ENCODE measurements around the gene DDT. TPM values are rescaled to one million over a fixed set of nuclear protein-coding genes. Genes with fewer than 3 reads are reported as not detected.
"Not testable (repeated sequence)": the region's sequence is repeated elsewhere in the genome, so short reads cannot be mapped to it uniquely, and the experiment has no call there.

Gene DDT
- total RNA-seq, 1 donor from 2014 or later, result 124 TPM

DNA sequence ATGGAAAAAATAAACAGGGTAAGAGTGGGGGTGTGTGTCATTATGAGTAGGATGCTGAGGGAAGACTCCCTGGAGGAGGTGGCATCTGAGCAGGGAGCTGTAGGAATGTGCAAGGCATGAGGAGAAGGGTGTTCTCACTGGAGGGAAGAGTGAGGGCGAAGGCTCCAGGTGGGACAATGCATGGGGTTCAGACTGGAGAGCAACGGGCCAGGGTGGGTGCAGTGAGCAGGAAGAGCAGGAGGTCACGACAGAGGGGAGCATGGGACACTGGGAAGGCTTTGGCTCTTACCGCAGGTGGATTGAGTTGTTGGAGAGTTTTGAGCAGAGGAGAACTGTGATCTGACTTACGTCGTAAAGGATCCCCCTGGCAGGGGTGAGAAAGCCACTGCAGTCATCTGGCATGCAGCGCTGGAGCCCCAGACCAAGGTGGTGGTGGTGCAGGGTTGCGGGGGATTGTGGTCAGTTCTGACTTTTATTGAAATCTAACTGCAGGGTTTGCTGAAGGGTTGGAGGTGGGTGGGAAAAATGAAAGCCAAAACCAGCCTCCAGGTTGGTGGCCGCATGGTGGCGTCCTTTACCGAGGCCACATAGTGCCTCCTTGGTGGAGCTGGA, 21.3 kb downstream of the DDT start:
- not testable (repeated sequence) for DNase-seq (ENCODE audit: low read depth)

DNA sequence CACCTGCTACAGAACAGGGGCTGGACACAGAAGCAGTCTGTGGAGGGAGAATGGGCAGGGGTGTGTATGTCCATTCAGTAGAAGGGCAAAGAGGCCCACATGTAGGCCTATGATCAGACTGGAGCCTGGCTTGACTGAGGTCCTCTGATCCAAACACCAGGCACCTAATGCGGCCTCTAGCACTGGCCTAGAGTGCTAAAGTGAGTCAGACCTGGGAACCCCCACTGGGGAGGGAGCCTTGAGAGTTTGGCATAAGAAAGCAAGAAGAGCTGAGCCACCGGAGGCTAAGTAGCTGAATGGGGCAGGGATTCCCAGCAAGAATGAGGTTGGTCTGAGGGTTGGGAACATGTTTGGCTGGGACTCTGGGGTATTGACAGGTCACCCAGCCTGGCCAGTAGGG, 22.9 kb downstream of the DDT start:
- peak; percentile 16 for DNase-seq (ENCODE audit: low read depth)

DNA sequence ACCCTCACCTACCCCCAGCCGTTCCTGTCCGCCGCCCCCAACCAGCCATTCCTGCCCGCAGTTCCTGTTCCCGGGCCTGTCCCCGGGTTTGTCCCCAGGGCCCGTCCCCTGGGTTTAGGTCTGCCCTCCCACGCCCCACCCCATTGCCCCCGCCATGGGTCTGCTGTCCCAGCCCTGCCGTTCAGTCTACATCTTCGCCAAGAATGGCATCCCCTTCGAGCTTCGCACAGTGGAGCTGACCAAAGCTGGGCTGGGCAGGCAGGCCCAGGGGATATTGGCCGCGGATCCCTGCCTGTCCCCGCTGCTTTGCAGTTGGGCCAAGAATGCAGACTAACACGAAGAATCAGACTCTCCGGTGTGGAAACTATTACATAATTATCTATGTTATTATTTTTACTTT, 24.5 kb downstream of the DDT start:
- DNase-seq (ENCODE audit: low read depth), result not testable (repeated sequence)

GRCh38 chr22:23947391-23947790, 26.9 kb downstream of the DDT start:
- not testable (repeated sequence) for DNase-seq (ENCODE audit: low read depth)

DNA sequence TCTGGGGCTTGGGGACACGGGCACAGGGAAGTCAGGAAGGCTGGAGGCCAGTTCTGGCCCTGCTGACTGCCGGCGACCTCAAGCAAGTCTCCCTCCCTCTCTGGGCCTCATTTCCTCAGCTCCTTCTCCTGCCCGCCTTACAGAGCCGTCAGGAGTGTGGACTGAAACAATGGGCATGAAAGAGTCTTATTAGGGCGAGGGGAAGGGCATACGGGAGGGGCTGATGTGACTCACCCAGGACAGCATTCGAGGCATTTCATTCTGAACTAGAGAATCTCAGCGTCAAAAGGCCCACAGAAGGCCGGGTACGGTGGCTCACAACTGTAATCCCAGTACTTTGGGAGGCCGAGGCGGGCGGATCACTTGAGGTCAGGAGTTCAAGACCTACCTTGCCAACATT, 34.1 kb downstream of the DDT start:
- DNase-seq (ENCODE audit: low read depth), result not testable (repeated sequence)

GRCh38 chr22:23939017-23939357, 35.3 kb downstream of the DDT start:
- no peak for DNase-seq (ENCODE audit: low read depth)

DNA sequence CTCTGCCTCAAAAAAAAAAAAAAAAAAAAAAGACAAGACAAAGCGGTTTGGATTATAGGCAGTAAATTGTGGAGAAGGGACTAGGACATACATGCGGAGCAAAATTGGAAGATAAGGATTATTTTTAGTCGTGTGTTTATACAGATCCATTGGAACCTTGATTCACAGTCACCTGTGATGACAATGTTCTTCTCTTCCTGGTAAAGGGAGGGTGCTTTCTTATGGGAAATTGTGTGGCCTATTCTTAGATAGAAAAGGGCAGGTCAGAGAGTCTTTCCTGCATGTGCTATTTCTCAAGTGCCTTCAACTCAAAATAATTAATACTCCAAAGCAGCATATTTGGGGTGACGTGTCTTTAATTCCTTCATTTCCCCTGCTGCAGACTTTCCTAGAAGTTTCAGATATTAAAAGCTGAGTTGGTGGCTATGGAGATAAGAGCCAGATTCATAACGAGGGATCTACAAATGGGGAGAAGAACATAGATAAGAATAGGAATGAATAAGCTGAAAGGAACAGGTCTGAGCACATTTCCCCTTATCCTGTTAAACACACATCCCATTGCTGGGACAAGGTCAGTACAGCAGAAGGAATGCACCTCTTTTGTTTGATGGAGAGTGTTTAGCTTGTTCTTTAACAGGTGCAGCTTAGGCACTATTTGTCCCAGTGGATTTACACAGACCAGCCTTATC, 35.8 kb downstream of the DDT start:
- no peak for DNase-seq (ENCODE audit: low read depth)

GRCh38 chr22:23926561-23926960, 47.7 kb downstream of the DDT start:
- no peak for DNase-seq (ENCODE audit: low read depth)

DNA sequence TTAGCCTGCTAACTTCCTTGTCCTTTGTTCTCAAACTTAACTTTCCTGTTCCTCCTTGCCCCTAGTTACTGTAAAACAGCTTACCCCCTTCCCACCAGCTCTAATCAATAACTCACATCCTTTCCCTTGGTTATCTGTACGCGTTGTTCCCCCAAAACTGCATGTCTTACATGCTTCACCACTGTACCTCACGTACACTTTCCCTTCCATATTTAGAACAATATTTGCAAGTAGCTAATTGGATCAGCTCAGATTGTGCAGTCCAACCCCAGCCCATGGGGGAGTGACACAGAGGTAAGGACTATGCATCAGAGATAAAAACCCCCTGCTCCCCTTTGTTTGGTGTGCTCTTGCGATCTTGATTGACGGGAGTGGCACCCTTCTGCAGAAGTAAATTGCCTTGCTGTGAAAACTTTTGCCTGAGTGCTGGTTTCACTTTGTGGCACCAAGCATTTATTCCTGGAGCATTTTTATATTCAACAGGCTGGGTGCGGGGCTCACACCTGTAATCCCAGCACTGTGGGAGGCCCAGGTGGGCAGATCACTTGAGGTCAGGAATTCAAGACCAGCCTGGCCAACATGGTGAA, 49.1 kb downstream of the DDT start:
- DNase-seq (ENCODE audit: low read depth), result no peak

- no peak for DNase-seq (ENCODE audit: low read depth)
These were observed 51.3 kb downstream of the DDT start for GRCh38 chr22:23922921-23923320.

- DNase-seq (ENCODE audit: low read depth), result peak; percentile 64
These were observed 52.5 kb downstream of the DDT start for GRCh38 chr22:23921586-23922201.

Other genes starting within 250 kb of the DDT start
- 0.87 and 4.3 TPM in 2 replicates for gene ZNF70, start 223.3 kb downstream of the DDT start, total RNA-seq
- not detected in 2 replicates for gene VPREB3, start 220.0 kb downstream of the DDT start, total RNA-seq
- gene C22orf15, start 211.5 kb downstream of the DDT start, total RNA-seq, result not detected in 2 replicates
- 0.69 and 8.3 TPM in 2 replicates for gene CHCHD10, start 206.5 kb downstream of the DDT start, total RNA-seq
- gene MMP11, start 201.6 kb downstream of the DDT start, total RNA-seq, result 8.4 and 12.3 TPM in 2 replicates
- 35.2 and 83.7 TPM in 2 replicates for gene SMARCB1, start 187.5 kb downstream of the DDT start, total RNA-seq
- 0.17 and 0.30 TPM in 2 replicates for gene DERL3, start 135.4 kb downstream of the DDT start, total RNA-seq
- gene SLC2A11, start 116.6 kb downstream of the DDT start, total RNA-seq, result 18.2 and 22.8 TPM in 2 replicates
- gene MIF, start 80.1 kb downstream of the DDT start, total RNA-seq, result 213 and 324 TPM in 2 replicates
- 3.0 and 4.7 TPM in 2 replicates for gene GSTT2B, start 13.2 kb downstream of the DDT start, total RNA-seq
- gene DDTL, start 7.6 kb downstream of the DDT start, total RNA-seq, result 1.6 and 1.7 TPM in 2 replicates
- 0.20 TPM in 1 of 2 replicates, not detected in the other for gene GSTT2, start 5.7 kb upstream of the DDT start, total RNA-seq
- not detected in 2 replicates for gene GSTT4, start 31.0 kb upstream of the DDT start, total RNA-seq
- 13.0 and 57.3 TPM in 2 replicates for gene CABIN1, start 36.9 kb upstream of the DDT start, total RNA-seq
- gene SUSD2, start 207.0 kb upstream of the DDT start, total RNA-seq, result 0.10 TPM in 1 of 2 replicates, not detected in the other

Data from renal cortical epithelial cell (primary cell).